Tibial nerve (tissue), 4 donors: ENCODE data around the gene TIAM1. TPM values are rescaled to one million over a fixed set of nuclear protein-coding genes. Genes with fewer than 3 reads are reported as not detected.

ENCODE experiments used
- DNase-seq, 2 donors: peaks; one replicate each; pipeline ENCODE4 v3.0.0-alpha.2; 2019; ENCODE audit warnings: low spot score in 2 of 2
- H3K27ac ChIP-seq, 4 donors: fragments of 200-600 bp; sonication (generic) in 3 of 4; one replicate each; pipeline ENCODE4 v1.5.1; 2017 to 2019; ENCODE audit warnings: mild to moderate bottlenecking in 1 of 4
- H3K27me3 ChIP-seq, 2 donors: fragments of 200-600 bp; sonication (generic) in 1 of 2; one replicate each; pipeline versions ENCODE4 v1.5.1 to v1.6.0; 2017 to 2019
- H3K36me3 ChIP-seq, 3 donors: fragments of 200-600 bp; sonication (generic); one replicate each; pipeline ENCODE4 v1.5.1; 2018 to 2019
- H3K4me1 ChIP-seq, 4 donors: fragments of 200-600 bp; sonication (generic) in 3 of 4; one replicate each; pipeline ENCODE4 v1.5.1; 2017 to 2019
- H3K4me3 ChIP-seq, 4 donors: fragments of 200-600 bp; sonication (generic) in 3 of 4; one replicate each; pipeline ENCODE4 v1.5.1; 2017 to 2019; ENCODE audit warnings: mild to moderate bottlenecking in 1 of 4, moderate library complexity in 1 of 4
- H3K9me3 ChIP-seq, 4 donors: fragments of 200-600 bp; sonication (generic) in 3 of 4; one replicate each; pipeline ENCODE4 v1.5.1; 2017 to 2019
- EP300 ChIP-seq, 2 donors: sonication (generic); formaldehyde crosslinking; IDR thresholded peaks; one replicate each; pipeline ENCODE4 v1.6.1; 2017; ENCODE audit warnings: antibody characterized with exemption in 2 of 2, mild to moderate bottlenecking in 1 of 2
- POLR2A ChIP-seq, 2 donors: fragments of 450-650 bp; IDR thresholded peaks; one replicate each; pipeline ENCODE4 v1.6.1; 2017; ENCODE audit warnings: antibody characterized with exemption in 2 of 2, mild to moderate bottlenecking in 2 of 2, moderate library complexity in 2 of 2
- WGBS, 2 donors: methylation state at CpG; one replicate each; pipeline ENCODE4 v1.1.5; 2018; 5-methylcytosine and 5-hydroxymethylcytosine counted together
- total RNA-seq, 4 donors: library from RNA; depleted of rRNA; stranded (reverse); fragments of >200 nt; gene quantifications; one replicate each; pipeline ENCODE4 v1.1.0, GENCODE V29; 2016
- TF ChIP-seq, protein P1 (sequence below), 5 experiments: fragments of 200-600 bp in 3 of 5; fragments of 450-650 bp in 2 of 5; sonication (generic) in 3 of 5; IDR thresholded peaks; one replicate each; pipeline ENCODE4 v1.5.1; 2016 to 2019; ENCODE audit warnings: antibody characterized with exemption in 5 of 5, mild to moderate bottlenecking in 3 of 5, moderate library complexity in 2 of 5

Gene TIAM1
- total RNA-seq, 4 donors from 2014 or later: 25.3 to 44.7 (median 31.6) TPM

DNA sequence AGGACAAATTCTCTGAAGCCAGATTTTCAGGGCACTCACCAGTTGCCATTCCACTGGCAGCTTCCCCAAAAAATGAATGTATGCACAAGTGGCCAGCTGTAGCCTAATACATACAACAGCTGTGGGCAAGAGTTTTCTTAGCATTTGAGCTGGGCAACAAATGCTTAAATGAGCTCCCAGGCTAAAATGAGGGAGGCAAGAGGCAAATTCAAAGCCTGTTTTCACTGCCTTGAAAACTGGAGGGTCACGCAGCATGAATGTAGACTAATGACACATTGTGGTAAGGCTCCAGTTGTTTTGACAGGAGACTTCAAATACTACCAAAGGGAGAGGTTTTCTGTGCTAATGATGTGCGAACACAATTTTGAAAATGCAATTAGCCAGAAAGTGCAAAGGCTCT lies 88.2 kb downstream of the TIAM1 start:
- H3K27me3 ChIP-seq: no peaks in the 10 kb centered on the region
- no peak for TF ChIP-seq EP300 (IDR thresholded peaks at IDR 0.05)
- TF ChIP-seq POLR2A (IDR thresholded peaks at IDR 0.05): no peak
- TF ChIP-seq, protein P1, sequence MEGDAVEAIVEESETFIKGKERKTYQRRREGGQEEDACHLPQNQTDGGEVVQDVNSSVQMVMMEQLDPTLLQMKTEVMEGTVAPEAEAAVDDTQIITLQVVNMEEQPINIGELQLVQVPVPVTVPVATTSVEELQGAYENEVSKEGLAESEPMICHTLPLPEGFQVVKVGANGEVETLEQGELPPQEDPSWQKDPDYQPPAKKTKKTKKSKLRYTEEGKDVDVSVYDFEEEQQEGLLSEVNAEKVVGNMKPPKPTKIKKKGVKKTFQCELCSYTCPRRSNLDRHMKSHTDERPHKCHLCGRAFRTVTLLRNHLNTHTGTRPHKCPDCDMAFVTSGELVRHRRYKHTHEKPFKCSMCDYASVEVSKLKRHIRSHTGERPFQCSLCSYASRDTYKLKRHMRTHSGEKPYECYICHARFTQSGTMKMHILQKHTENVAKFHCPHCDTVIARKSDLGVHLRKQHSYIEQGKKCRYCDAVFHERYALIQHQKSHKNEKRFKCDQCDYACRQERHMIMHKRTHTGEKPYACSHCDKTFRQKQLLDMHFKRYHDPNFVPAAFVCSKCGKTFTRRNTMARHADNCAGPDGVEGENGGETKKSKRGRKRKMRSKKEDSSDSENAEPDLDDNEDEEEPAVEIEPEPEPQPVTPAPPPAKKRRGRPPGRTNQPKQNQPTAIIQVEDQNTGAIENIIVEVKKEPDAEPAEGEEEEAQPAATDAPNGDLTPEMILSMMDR (IDR thresholded peaks at IDR 0.05): no peak
- H3K27ac ChIP-seq: no peak overlapping the region
- H3K36me3 ChIP-seq: no peaks in the 10 kb centered on the region
- no peak for DNase-seq
- no peak overlapping the region for H3K4me3 ChIP-seq
- H3K9me3 ChIP-seq: no peaks in the 10 kb centered on the region
- WGBS, 2 donors: 71 to 89% methylated on average over 2 of the region's 2 CpGs
- H3K4me1 ChIP-seq: no peaks in the 10 kb centered on the region

DNA sequence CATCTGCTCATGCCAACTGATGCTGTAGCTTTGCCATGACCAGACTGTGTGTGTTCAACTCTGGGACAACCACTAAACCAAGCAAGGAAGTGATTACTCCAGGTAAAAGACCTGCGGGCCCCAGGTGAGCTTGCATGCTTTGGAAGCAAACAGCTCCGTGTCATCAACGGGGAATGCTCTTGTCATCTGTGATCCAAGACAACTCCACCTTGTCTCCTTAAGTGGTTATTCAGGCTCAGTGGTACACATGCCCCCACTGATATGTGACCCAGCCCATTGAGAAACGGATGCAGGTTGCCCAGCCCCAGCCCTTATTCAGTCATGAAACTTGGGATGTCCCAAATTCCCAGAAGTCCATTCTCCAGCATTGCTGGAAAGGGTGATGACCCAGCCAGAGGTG lies 89.0 kb downstream of the TIAM1 start:
- Histone ChIP-seq H3K4me3 (no peak overlapping the region), H3K27ac (no peak overlapping the region), H3K27me3 (no peaks in the 10 kb centered on the region), H3K9me3 (no peaks in the 10 kb centered on the region), H3K4me1 (no peaks in the 10 kb centered on the region), H3K36me3 (no peaks in the 10 kb centered on the region)
- no peak for DNase-seq
- whole genome bisulfite sequencing, 2 donors: 90 to 97% methylated on average over 4 of the region's 4 CpGs
- TF ChIP-seq, protein P1 (IDR thresholded peaks at IDR 0.05): no peak
- no peak for TF ChIP-seq POLR2A (IDR thresholded peaks at IDR 0.05)
- TF ChIP-seq EP300 (IDR thresholded peaks at IDR 0.05): no peak

DNA sequence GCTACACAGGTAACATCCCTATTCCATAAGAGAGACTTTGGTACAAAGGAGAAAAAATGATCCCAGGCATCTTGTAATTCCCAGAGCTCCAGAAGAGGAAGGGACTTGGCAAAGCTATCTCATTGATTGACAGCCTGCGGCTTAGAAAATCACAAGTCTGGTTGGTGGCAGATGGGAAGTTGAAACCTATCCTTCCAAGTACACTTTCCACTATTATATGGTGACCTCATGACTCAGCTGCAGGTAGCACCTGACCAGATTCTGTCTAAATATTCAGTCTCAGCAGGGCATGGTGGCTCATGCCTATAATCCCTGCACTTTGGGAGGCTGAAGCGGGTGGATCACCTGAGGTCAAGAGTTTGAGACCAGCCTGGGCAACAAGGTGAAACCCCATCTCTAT lies 89.9 kb downstream of the TIAM1 start:
- no peaks in the 10 kb centered on the region for H3K36me3 ChIP-seq
- WGBS, 2 donors: 95 to 100% methylated on average over 2 of the region's 2 CpGs
- H3K9me3 ChIP-seq: no peaks in the 10 kb centered on the region
- no peaks in the 10 kb centered on the region for H3K4me1 ChIP-seq
- no peak overlapping the region for H3K4me3 ChIP-seq
- TF ChIP-seq POLR2A (IDR thresholded peaks at IDR 0.05): no peak
- TF ChIP-seq, protein P1 (IDR thresholded peaks at IDR 0.05): no peak
- no peak for TF ChIP-seq EP300 (IDR thresholded peaks at IDR 0.05)
- H3K27ac ChIP-seq: no peak overlapping the region
- DNase-seq: no peak
- no peaks in the 10 kb centered on the region for H3K27me3 ChIP-seq

DNA sequence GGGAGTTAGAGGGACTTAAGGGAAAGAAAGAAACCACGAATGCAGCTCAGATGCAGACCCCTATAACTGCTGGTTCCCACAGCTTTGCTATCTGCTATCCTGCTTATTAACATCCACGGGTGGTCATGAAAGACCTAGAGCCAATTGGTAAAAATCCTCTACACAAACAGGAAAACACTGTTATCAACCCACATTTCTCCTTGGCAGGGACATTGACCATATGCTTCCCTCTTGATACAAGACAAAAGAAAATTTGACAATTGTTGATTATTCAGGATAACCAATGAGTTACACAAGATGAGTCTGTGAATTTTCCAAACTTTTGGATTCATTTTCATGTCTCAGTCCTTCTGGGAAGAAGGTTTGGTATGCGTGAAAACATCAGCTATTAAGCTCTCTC lies 90.4 kb downstream of the TIAM1 start:
- H3K27ac ChIP-seq: no peak overlapping the region
- WGBS, 2 donors: 72 to 75% methylated on average over 3 of the region's 3 CpGs
- no peaks in the 10 kb centered on the region for H3K9me3 ChIP-seq
- no peaks in the 10 kb centered on the region for H3K36me3 ChIP-seq
- no peak for DNase-seq
- TF ChIP-seq EP300 (IDR thresholded peaks at IDR 0.05): no peak
- TF ChIP-seq, protein P1 (IDR thresholded peaks at IDR 0.05): no peak
- TF ChIP-seq POLR2A (IDR thresholded peaks at IDR 0.05): no peak
- H3K4me3 ChIP-seq: no peak overlapping the region
- H3K4me1 ChIP-seq: no peaks in the 10 kb centered on the region
- no peaks in the 10 kb centered on the region for H3K27me3 ChIP-seq

DNA sequence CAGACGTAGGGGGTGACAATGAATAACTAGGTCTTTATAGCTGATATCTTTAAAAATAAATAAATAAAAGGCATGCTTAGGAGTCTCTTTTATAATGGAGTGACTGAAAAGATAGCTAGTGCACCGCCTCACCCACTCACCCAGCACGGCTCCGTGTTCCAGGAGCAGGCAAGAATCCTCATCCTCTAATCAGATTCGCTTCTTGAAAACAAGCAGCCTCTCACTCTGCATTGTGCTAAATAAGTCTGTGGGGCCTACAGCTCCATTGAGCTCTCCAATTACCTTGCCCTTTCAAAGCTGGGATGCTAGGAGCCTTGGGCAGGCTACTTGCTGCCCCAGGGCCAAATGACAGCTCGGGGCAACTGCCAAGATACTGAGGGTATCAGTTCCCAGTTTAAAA lies 91.5 kb downstream of the TIAM1 start:
- Histone ChIP-seq H3K27ac (no peak overlapping the region), H3K9me3 (no peaks in the 10 kb centered on the region), H3K4me1 (no peaks in the 10 kb centered on the region), H3K36me3 (no peaks in the 10 kb centered on the region), H3K27me3 (no peaks in the 10 kb centered on the region), H3K4me3 (no peak overlapping the region)
- 71 to 82% methylated on average over 6 of the region's 6 CpGs for WGBS, 2 donors
- TF ChIP-seq, protein P1 (IDR thresholded peaks at IDR 0.05): no peak
- no peak for TF ChIP-seq EP300 (IDR thresholded peaks at IDR 0.05)
- TF ChIP-seq POLR2A (IDR thresholded peaks at IDR 0.05): no peak
- DNase-seq: no peak
